GM12872 (cell line): ENCODE data around the gene IPO11.

Experiments
- TF ChIP-seq, protein P1 (sequence below): IDR thresholded peaks from 3 replicates; pipeline ENCODE4 v1.5.1; 2011; ENCODE audit warnings: low read depth, mild to moderate bottlenecking, low read length, moderate library complexity; ENCODE audit not compliant: insufficient read depth

The IPO11 gene

DNA sequence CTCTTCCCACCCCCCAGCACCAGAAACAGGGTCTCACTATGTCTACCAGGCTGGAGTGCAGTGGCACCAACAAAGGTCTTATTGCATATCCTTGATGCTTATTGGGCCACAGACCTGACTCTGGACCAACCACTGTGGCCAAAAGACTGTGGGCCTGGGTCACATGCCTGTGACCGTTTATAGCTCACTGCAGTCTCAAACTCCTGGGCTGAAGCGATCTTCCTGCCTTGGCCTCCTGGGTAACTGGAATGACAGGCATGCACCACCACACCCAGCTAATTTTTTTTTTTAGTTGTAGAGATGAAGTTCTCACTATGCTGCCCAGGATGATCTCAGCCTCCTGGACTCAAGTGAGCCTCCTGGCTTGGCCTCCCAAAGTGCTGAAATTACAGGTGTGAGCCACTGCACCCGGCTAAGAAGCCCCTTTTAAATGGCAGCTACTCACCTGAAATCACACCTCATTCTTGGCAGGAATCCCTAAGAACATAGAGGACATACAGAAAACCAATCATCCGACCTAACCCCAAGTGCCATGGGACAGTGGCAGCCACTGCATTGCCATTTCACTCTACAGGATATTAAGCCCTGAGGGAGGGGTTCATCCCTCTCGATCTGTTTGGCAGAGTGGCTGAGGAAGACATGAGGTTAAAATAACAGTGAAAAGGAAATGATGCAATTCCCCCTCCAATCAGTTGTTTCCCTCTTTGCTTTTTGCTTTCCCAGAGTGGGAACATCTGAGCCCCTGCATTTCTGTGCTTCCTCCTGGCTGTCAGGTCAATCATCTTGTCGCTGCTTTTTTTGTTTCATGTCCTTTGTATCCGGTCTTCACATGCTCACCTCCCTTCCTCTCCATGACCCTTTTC lies 240.7 kb downstream of the IPO11 start:
- TF ChIP-seq, protein P1, sequence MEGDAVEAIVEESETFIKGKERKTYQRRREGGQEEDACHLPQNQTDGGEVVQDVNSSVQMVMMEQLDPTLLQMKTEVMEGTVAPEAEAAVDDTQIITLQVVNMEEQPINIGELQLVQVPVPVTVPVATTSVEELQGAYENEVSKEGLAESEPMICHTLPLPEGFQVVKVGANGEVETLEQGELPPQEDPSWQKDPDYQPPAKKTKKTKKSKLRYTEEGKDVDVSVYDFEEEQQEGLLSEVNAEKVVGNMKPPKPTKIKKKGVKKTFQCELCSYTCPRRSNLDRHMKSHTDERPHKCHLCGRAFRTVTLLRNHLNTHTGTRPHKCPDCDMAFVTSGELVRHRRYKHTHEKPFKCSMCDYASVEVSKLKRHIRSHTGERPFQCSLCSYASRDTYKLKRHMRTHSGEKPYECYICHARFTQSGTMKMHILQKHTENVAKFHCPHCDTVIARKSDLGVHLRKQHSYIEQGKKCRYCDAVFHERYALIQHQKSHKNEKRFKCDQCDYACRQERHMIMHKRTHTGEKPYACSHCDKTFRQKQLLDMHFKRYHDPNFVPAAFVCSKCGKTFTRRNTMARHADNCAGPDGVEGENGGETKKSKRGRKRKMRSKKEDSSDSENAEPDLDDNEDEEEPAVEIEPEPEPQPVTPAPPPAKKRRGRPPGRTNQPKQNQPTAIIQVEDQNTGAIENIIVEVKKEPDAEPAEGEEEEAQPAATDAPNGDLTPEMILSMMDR = no peak

DNA sequence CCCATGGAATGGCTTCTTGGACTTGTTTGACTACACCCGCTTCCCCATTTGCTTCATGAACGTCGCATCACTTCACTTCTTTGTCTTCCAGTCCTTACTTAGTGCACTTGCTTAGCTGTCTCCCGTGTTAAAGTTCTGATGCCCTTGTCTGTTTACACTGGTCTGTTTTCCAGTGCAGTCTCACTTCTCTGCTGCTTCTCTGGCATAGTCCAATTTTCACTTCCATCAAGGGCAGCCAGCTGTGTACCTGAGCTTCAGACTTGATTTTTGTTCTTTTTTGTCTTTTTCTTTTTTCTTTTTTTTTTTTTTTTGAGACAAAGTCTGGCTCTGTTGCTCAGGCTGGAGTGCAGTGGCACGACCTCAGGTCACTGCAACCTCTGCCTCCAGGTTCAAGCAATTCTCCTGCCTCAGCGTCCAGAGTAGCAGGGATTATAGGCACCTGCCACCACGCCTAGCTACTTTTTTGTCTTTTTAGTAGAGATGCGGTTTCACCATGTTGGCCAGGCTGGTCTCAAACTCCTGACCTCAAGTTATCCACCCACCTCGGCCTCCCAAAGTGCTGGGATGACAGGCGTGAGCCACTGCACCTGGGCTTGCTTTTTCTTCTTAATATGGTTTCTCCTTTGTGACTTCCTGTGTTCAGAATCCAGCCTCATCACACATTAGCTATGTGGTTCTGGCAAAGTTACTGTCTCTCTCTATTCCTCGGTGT lies 241.5 kb downstream of the IPO11 start:
- TF ChIP-seq, protein P1 = no peak

DNA sequence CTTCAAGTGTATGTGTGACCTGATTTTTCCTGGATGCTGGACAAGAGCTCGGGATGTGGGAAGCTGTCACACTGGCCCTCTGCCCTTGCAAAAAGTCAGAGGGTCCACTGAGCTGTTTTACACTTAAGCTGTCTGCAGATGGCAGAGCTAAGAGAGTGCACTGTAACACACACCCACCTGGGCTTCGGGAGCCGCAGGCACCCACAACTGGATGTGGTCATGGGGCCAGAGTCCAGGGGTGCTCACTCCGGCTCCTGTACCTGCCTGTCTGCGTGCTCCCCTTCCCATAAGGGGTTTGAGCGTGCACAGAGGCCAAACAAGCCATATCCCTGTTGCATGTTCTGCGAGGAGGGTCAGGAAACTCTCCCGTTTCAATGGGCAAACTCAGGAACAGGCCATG lies 248.6 kb downstream of the IPO11 start:
- TF ChIP-seq, protein P1 = no peak

DNA sequence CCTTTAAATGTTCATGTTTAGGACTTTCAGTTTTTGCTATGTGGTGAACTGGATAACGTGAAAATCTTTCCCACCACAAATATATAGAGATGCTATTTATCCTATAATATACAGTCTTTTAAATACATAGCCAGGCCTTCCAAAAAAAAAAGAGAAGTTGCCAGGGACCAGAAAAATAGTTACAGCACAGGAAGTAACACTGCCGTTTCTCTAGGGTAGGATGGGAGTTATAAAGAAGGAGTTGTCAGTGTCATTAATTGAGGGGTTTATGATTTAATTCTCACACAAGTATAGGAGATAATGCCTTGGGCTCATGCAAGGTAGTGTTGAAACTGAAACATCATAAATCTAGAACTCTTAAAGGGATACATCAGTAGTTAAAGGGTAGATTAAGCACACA lies 250.0 kb downstream of the IPO11 start:
- TF ChIP-seq, protein P1 = no peak

DNA sequence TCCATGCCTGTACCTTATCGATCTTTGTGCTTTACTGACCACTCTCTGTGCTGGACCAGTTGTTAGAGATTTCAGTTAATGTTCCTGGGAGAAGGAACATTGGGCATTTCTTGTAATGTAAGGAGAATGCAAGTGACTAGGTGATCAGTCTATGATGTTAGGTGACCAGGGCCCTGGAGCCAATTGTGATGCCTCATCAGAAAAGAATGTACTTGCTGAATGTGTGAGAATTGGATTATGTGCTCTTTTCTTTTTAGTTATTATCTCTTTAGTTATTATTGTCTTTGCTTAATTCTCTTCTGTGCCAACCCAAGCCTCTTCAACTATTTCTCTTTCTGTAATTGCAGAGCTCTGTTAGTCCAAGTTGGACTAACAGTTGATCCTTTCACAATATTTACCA lies 258.9 kb downstream of the IPO11 start:
- TF ChIP-seq, protein P1 = no peak
